SU-DHL-6 (cell line): ENCODE results near the gene HSD17B2.
"Not testable (repeated sequence)": the region's sequence is repeated elsewhere in the genome, so short reads cannot be mapped to it uniquely, and the experiment has no call there.

ENCODE experiments used
- H2AFZ ChIP-seq: fragments of 200-600 bp; sonication (generic); 2 replicates; pipeline ENCODE4 v1.6.1; 2014; ENCODE audit warnings: low read depth, mild to moderate bottlenecking, moderate library complexity, mixed read lengths, antibody characterized with exemption, low read length; ENCODE audit not compliant: severe bottlenecking
- H3F3A ChIP-seq: fragments of 200-600 bp; shearing (Covaris generic); 2 replicates; pipeline ENCODE4 v1.6.0; 2016; ENCODE audit warnings: antibody characterized with exemption, mild to moderate bottlenecking; ENCODE audit not compliant: insufficient read depth
- H3K27ac ChIP-seq: fragments of 200-600 bp; sonication (generic); 2 replicates; pipeline ENCODE4 v1.5.1; 2016; ENCODE audit warnings: low read depth, mild to moderate bottlenecking, low read length, moderate library complexity, mixed read lengths
- H3K27me3 ChIP-seq: fragments of 200-600 bp; sonication (generic), shearing (Covaris generic); 2 replicates; pipeline ENCODE4 v1.6.0; 2014; ENCODE audit warnings: mild to moderate bottlenecking, low read length
- H3K36me3 ChIP-seq: fragments of 200-600 bp; sonication (generic); 2 replicates; pipeline ENCODE4 v1.6.1; 2014; ENCODE audit warnings: mild to moderate bottlenecking, low read length, mixed read lengths
- H3K4me2 ChIP-seq: fragments of 300-600, 200-600 bp; shearing (Covaris generic), sonication (generic); 2 replicates; pipeline ENCODE4 v1.6.0; 2014; ENCODE audit warnings: low read length, low read depth, mild to moderate bottlenecking; ENCODE audit not compliant: poor library complexity, severe bottlenecking
- H3K4me3 ChIP-seq: fragments of 200-600 bp; sonication (generic); 2 replicates; pipeline ENCODE4 v1.5.1; 2014; ENCODE audit warnings: antibody characterized with exemption, low read length, mild to moderate bottlenecking, mixed read lengths; ENCODE audit not compliant: insufficient read depth, poor library complexity, severe bottlenecking
- H3K79me2 ChIP-seq: fragments of 200-600 bp; sonication (generic); 2 replicates; pipeline ENCODE4 v1.6.1; 2014; ENCODE audit warnings: mild to moderate bottlenecking, low read length, moderate library complexity; ENCODE audit not compliant: insufficient read depth
- H3K9ac ChIP-seq: fragments of 200-600 bp; sonication (generic); 2 replicates; pipeline ENCODE4 v1.7.0; 2014; ENCODE audit warnings: mild to moderate bottlenecking, low read length
- H3K9me2 ChIP-seq: fragments of 200-600 bp; sonication (generic); replicated peaks from 2 replicates; pipeline ENCODE4 v1.6.1; 2014; ENCODE audit warnings: low read length; ENCODE audit not compliant: insufficient read depth
- H3K9me3 ChIP-seq: fragments of 200-600 bp; sonication (generic); 2 replicates; pipeline ENCODE4 v1.6.1; 2014; ENCODE audit warnings: low read length, mixed read lengths; ENCODE audit not compliant: insufficient read depth
- H4K20me1 ChIP-seq: fragments of 200-600 bp; sonication (generic); 2 replicates; pipeline ENCODE4 v1.6.1; 2014; ENCODE audit warnings: low read depth, mild to moderate bottlenecking, antibody characterized with exemption, low read length, moderate library complexity, mixed read lengths
- EZH2phosphoT487 ChIP-seq: fragments of 200-600 bp; sonication (generic), shearing (Covaris generic); conservative IDR thresholded peaks from 2 replicates; pipeline ENCODE4 v1.6.1; 2018; ENCODE audit warnings: mild to moderate bottlenecking, antibody characterized with exemption, low read length, moderate library complexity, mixed read lengths
- TF ChIP-seq, protein P1 (sequence below): fragments of 200-600 bp; sonication (generic); IDR thresholded peaks from one replicate; pipeline ENCODE4 v1.5.1; 2017; ENCODE audit warnings: antibody characterized with exemption, mild to moderate bottlenecking, low read length, moderate library complexity; ENCODE audit not compliant: insufficient read depth, poor library complexity, severe bottlenecking

The HSD17B2 gene

GRCh38 chr16:82096641-82097040 is 61.6 kb downstream of the HSD17B2 start:
- Histone ChIP-seq H3K79me2 (no peaks in the 10 kb centered on the region), H2AFZ (no peak overlapping the region), H3K27ac (no peak overlapping the region), H4K20me1 (no peaks in the 10 kb centered on the region), H3K36me3 (no peaks in the 10 kb centered on the region), H3K9me2 (no peaks in the 10 kb centered on the region), H3K4me3 (no peak overlapping the region), H3K27me3 (no peaks in the 10 kb centered on the region), H3K4me2 (no peak overlapping the region), H3K9ac (no peak overlapping the region), H3F3A (no peaks in the 10 kb centered on the region), H3K9me3 (no peaks in the 10 kb centered on the region)
- TF ChIP-seq, protein P1, sequence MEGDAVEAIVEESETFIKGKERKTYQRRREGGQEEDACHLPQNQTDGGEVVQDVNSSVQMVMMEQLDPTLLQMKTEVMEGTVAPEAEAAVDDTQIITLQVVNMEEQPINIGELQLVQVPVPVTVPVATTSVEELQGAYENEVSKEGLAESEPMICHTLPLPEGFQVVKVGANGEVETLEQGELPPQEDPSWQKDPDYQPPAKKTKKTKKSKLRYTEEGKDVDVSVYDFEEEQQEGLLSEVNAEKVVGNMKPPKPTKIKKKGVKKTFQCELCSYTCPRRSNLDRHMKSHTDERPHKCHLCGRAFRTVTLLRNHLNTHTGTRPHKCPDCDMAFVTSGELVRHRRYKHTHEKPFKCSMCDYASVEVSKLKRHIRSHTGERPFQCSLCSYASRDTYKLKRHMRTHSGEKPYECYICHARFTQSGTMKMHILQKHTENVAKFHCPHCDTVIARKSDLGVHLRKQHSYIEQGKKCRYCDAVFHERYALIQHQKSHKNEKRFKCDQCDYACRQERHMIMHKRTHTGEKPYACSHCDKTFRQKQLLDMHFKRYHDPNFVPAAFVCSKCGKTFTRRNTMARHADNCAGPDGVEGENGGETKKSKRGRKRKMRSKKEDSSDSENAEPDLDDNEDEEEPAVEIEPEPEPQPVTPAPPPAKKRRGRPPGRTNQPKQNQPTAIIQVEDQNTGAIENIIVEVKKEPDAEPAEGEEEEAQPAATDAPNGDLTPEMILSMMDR = no peak
- no peak for TF ChIP-seq EZH2phosphoT487

GRCh38 chr16:82105107-82105506 is 70.1 kb downstream of the HSD17B2 start:
- Histone ChIP-seq H2AFZ (no peak overlapping the region), H3K36me3 (no peaks in the 10 kb centered on the region), H3K27ac (no peak overlapping the region), H3K9me2 (no peaks in the 10 kb centered on the region), H3K9ac (no peak overlapping the region), H3K4me2 (no peak overlapping the region), H3K79me2 (no peaks in the 10 kb centered on the region), H3F3A (no peaks in the 10 kb centered on the region), H3K4me3 (no peak overlapping the region), H4K20me1 (no peaks in the 10 kb centered on the region), H3K9me3 (no peaks in the 10 kb centered on the region), H3K27me3 (0 out of 2 replicates have a peak, but pooled peaks cover 2% of the 10 kb centered on the region)
- TF ChIP-seq, protein P1 = no peak
- no peak for TF ChIP-seq EZH2phosphoT487

DNA sequence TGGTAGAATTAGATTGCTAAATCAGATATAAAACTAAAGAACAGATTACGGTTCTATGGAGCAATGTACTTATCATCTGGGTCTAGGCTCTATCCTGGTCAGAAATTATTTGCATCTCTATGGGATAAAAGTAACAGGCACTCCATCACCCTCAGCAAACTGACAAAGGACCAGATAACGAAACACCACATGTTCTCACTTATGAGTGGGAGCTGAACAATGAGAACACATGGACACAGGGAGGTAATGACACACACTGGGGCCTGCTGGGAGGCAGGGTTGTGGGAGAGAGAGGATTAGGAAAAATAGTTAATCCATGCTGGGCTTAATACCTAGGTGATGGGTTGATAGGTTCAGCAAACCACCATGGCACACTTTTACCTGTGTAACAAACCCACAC is 73.0 kb downstream of the HSD17B2 start:
- no peaks in the 10 kb centered on the region for H3K79me2 ChIP-seq
- 0 out of 2 replicates have a peak, but pooled peaks cover 2% of the 10 kb centered on the region for H3K27me3 ChIP-seq
- TF ChIP-seq EZH2phosphoT487 = no peak
- TF ChIP-seq, protein P1 = no peak
- H4K20me1 ChIP-seq = no peaks in the 10 kb centered on the region
- H3K4me3 ChIP-seq = no peak overlapping the region
- no peak overlapping the region for H3K9ac ChIP-seq
- no peaks in the 10 kb centered on the region for H3F3A ChIP-seq
- no peak overlapping the region for H2AFZ ChIP-seq
- no peaks in the 10 kb centered on the region for H3K36me3 ChIP-seq
- no peak overlapping the region for H3K4me2 ChIP-seq
- H3K9me3 ChIP-seq = no peaks in the 10 kb centered on the region
- no peaks in the 10 kb centered on the region for H3K9me2 ChIP-seq
- H3K27ac ChIP-seq = no peak overlapping the region

- H3K9ac ChIP-seq = no peak overlapping the region
- no peaks in the 10 kb centered on the region for H3F3A ChIP-seq
- no peaks in the 10 kb centered on the region for H4K20me1 ChIP-seq
Measured at GRCh38 chr16:82108774-82109173, 73.7 kb downstream of the HSD17B2 start.

GRCh38 chr16:82109266-82109665 is 74.2 kb downstream of the HSD17B2 start:
- not testable (repeated sequence) for H3K79me2 ChIP-seq, H3K4me2 ChIP-seq, H4K20me1 ChIP-seq, H3K27me3 ChIP-seq, H3F3A ChIP-seq, H3K9ac ChIP-seq, H3K36me3 ChIP-seq, H3K4me3 ChIP-seq, H2AFZ ChIP-seq, H3K27ac ChIP-seq, H3K9me2 ChIP-seq, H3K9me3 ChIP-seq

More at GRCh38 chr16:82108774-82109173, 73.7 kb downstream of the HSD17B2 start:
- Histone ChIP-seq H3K36me3 (no peaks in the 10 kb centered on the region), H2AFZ (no peak overlapping the region), H3K9me2 (no peaks in the 10 kb centered on the region), H3K27ac (no peak overlapping the region), H3K79me2 (no peaks in the 10 kb centered on the region), H3K4me3 (no peak overlapping the region), H3K9me3 (no peaks in the 10 kb centered on the region), H3K4me2 (no peak overlapping the region), H3K27me3 (0 out of 2 replicates have a peak, but pooled peaks cover 2% of the 10 kb centered on the region)
- TF ChIP-seq, protein P1 = no peak
- TF ChIP-seq EZH2phosphoT487 = no peak
